ENCODE results near the gene PLEKHA1. TPM values are rescaled to one million over a fixed set of nuclear protein-coding genes. Genes with fewer than 3 reads are reported as not detected.

PLEKHA1 gene
- total and polyA plus RNA-seq, 2 donors (not counting 1 experiment from before 2014, with no cell fraction given): 9.0 to 34.0 TPM

DNA sequence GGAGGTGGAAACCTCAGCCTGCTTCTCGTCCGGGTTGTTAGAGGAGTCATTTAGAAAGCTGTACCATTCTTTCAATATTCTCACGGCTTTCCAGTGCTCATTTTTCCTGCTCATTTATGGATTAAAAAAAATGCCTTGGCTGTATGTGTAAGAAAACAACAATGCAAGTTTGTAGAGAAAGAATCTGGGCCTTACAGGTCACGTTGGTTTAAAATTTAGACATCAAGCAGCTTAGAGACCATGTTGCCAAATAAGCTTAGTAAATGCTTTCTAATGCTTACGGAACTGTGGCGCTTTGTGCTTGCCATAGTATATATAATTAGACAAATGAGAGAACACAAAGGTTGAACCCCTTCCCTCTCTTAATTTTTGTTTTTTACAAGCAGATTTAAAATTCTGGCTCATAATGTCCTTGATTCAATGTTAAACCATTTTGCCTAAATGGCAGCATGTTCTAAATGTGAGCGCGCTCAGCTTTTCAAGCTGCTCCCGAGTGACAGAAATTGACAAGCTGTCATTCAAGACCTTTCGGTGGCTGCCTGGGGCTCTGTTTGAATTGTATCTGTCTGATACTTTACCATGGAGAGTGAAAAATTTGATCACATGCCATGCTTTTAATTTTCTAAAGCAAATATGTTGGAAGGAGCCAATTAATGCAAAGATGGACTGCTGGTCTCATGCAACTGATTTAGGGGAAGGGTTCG is 81.0 kb downstream of the PLEKHA1 start:
- H3K4me3 Mint-ChIP-seq: no peak overlapping the region
- peaks cover 53% of the 10 kb centered on the region for H3K27me3 Mint-ChIP-seq
- DNase-seq (no peak), ATAC-seq (ENCODE audit: low read depth) (no peak)
- no peaks in the 10 kb centered on the region for H3K9me3 Mint-ChIP-seq (ENCODE audit: insufficient read depth)
- Histone ChIP-seq H3K4me2 (replicated peaks; ENCODE audit: low read depth, low read length, poor library complexity, severe bottlenecking) (no peak overlapping the region), H4K20me1 (ENCODE audit: control insufficient read depth, insufficient read depth, low read length, poor library complexity, severe bottlenecking) (no peaks in the 10 kb centered on the region), H3K36me3 (replicated peaks in 1 of 2; ENCODE audit: control extremely low read depth in 1 of 2, control insufficient read depth in 1 of 2, extremely low read depth in 1 of 2, insufficient read depth in 2 of 2, low read length in 1 of 2) (no peaks in the 10 kb centered on the region), H3K4me1 (ENCODE audit: control insufficient read depth in 2 of 2, insufficient read depth in 2 of 2, low read length in 2 of 2) (peaks cover 0 to 12% of the 10 kb centered on the region in 2 donors), H3K4me3 (ENCODE audit: control extremely low read depth in 1 of 5, extremely low read depth in 1 of 5, insufficient read depth in 1 of 5, low read depth in 2 of 5, low read length in 4 of 5) (no peak overlapping the region), H3K27me3 (replicated peaks in 1 of 4; ENCODE audit: control extremely low read depth in 1 of 4, control insufficient read depth in 3 of 4, insufficient read depth in 4 of 4, low read length in 3 of 4) (peaks cover 0 to 41% (median 19%) of the 10 kb centered on the region in 4 experiments), H3K79me2 (ENCODE audit: control insufficient read depth, insufficient read depth, low read length) (no peaks in the 10 kb centered on the region), H2AFZ (ENCODE audit: insufficient read depth, low read depth, low read length, poor library complexity, severe bottlenecking) (no peak overlapping the region), H3K27ac (ENCODE audit: low read length in 2 of 2) (no peak overlapping the region), H3K9ac (ENCODE audit: low read length) (no peak overlapping the region), H3K9me3 (ENCODE audit: control extremely low read depth in 1 of 3, control insufficient read depth in 2 of 3, insufficient read depth in 1 of 3, low read length in 2 of 3) (peaks cover 0 to 6% (median 0%) of the 10 kb centered on the region in 3 donors)
- peaks cover under 1% of the 10 kb centered on the region for H3K4me1 Mint-ChIP-seq
- TF ChIP-seq EZH2 (IDR thresholded peaks at IDR 0.05; ENCODE audit: borderline replicate concordance, insufficient read depth, low read depth, low read length, poor library complexity, severe bottlenecking): no peak
- TF ChIP-seq, protein P1, sequence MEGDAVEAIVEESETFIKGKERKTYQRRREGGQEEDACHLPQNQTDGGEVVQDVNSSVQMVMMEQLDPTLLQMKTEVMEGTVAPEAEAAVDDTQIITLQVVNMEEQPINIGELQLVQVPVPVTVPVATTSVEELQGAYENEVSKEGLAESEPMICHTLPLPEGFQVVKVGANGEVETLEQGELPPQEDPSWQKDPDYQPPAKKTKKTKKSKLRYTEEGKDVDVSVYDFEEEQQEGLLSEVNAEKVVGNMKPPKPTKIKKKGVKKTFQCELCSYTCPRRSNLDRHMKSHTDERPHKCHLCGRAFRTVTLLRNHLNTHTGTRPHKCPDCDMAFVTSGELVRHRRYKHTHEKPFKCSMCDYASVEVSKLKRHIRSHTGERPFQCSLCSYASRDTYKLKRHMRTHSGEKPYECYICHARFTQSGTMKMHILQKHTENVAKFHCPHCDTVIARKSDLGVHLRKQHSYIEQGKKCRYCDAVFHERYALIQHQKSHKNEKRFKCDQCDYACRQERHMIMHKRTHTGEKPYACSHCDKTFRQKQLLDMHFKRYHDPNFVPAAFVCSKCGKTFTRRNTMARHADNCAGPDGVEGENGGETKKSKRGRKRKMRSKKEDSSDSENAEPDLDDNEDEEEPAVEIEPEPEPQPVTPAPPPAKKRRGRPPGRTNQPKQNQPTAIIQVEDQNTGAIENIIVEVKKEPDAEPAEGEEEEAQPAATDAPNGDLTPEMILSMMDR (IDR thresholded peaks at IDR 0.05): no peak
- CTCF ChIA-PET: interaction anchor here (1.1 to 1.2 kb wide), 2 partner anchors 20 to 156 kb away, joined by 4 to 5 read pairs; no protein-coding TSS in a partner anchor
- no peak overlapping the region for H3K27ac Mint-ChIP-seq
- POLR2A ChIA-PET: no interaction called here
- intact Hi-C loops (cut with micrococcal nuclease): no loop called here
- 100% methylated on average over 4 of the region's 11 CpGs for WGBS (ENCODE audit: insufficient coverage)

DNA sequence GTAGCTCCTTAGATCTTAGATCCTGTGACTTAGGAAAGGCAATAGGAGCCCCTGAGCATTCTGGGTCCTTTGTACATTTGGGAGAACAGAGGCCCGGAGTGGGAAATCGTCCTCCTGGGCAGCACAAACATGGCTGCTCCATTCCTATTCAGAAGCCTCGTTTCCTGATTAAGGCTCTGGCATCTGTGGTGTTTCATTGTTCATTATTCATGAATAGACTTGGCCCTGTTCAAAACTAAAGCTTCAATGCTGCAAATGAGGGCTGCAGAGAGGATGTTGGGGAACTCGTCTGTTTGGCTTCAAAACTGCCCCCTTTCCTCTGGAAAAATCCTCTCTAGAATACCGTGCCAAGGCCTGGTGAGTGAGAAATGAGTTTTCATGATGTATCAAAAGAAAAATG is 83.4 kb downstream of the PLEKHA1 start:
- POLR2A ChIA-PET: no interaction called here
- intact Hi-C loops (cut with micrococcal nuclease): no loop called here
- Histone ChIP-seq H4K20me1 (ENCODE audit: control insufficient read depth, insufficient read depth, low read length, poor library complexity, severe bottlenecking) (no peaks in the 10 kb centered on the region), H3K36me3 (replicated peaks in 1 of 2; ENCODE audit: control extremely low read depth in 1 of 2, control insufficient read depth in 1 of 2, extremely low read depth in 1 of 2, insufficient read depth in 2 of 2, low read length in 1 of 2) (no peaks in the 10 kb centered on the region), H3K27me3 (replicated peaks in 1 of 4; ENCODE audit: control extremely low read depth in 1 of 4, control insufficient read depth in 3 of 4, insufficient read depth in 4 of 4, low read length in 3 of 4) (peaks cover 0 to 55% (median 24%) of the 10 kb centered on the region in 4 experiments), H3K4me2 (replicated peaks; ENCODE audit: low read depth, low read length, poor library complexity, severe bottlenecking) (no peak overlapping the region), H3K79me2 (ENCODE audit: control insufficient read depth, insufficient read depth, low read length) (no peaks in the 10 kb centered on the region), H3K4me3 (ENCODE audit: control extremely low read depth in 1 of 5, extremely low read depth in 1 of 5, insufficient read depth in 1 of 5, low read depth in 2 of 5, low read length in 4 of 5) (no peak overlapping the region), H3K4me1 (ENCODE audit: control insufficient read depth in 2 of 2, insufficient read depth in 2 of 2, low read length in 2 of 2) (peaks cover 5 to 26% of the 10 kb centered on the region in 2 donors), H3K9me3 (ENCODE audit: control extremely low read depth in 1 of 3, control insufficient read depth in 2 of 3, insufficient read depth in 1 of 3, low read length in 2 of 3) (peaks cover 0 to 6% (median 0%) of the 10 kb centered on the region in 3 donors), H2AFZ (ENCODE audit: insufficient read depth, low read depth, low read length, poor library complexity, severe bottlenecking) (no peak overlapping the region), H3K27ac (ENCODE audit: low read length in 2 of 2) (no peak overlapping the region), H3K9ac (ENCODE audit: low read length) (no peak overlapping the region)
- ATAC-seq (ENCODE audit: low read depth) (no peak), DNase-seq (no peak)
- CTCF ChIA-PET: interaction anchor here (0.6 kb wide), 1 partner anchor 187 kb away, joined by 3 read pairs; the partner anchor contains the start of gene BTBD16
- no CpG with 5 or more reads among the region's 5 CpGs for WGBS (ENCODE audit: insufficient coverage)
- Mint-ChIP-seq H3K4me3 (no peak overlapping the region), H3K4me1 (peaks cover 10% of the 10 kb centered on the region), H3K27ac (no peak overlapping the region), H3K27me3 (peaks cover 55% of the 10 kb centered on the region), H3K9me3 (ENCODE audit: insufficient read depth) (no peaks in the 10 kb centered on the region)
- no peak for TF ChIP-seq EZH2 (IDR thresholded peaks at IDR 0.05; ENCODE audit: borderline replicate concordance, insufficient read depth, low read depth, low read length, poor library complexity, severe bottlenecking)
- TF ChIP-seq, protein P1 (IDR thresholded peaks at IDR 0.05): no peak

All from B cell (primary cell).